GM18502 (cell line): Measurements from ENCODE around the gene PSMD3.
"Not testable (repeated sequence)": the region's sequence is repeated elsewhere in the genome, so short reads cannot be mapped to it uniquely, and the experiment has no call there.

ENCODE experiments used
- ATAC-seq: cut with Tn5 transposase; IDR thresholded peaks from one replicate; pipeline ENCODE4 v1.9.1; 2021; ENCODE audit warnings: mild to moderate bottlenecking; ENCODE audit not compliant: unreplicated experiment, poor library complexity

PSMD3 gene

DNA sequence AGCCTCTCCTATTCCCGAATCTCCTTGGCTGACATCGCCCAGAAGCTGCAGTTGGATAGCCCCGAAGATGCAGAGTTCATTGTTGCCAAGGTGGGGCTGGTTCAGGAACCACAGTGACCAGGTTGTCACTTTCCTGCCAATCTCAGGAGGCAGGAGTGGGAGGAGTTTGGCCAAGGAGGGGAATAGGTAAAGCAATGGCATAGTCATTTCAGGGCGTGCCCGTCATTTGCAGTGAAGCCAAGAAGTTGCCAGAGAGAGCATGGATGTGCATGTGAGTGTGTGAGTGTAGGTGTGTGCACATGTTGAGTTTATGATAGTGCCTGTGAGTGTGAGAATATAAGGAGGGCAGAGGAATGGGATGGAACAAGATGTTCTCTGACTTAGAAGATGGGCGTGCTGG is 14.8 kb downstream of the PSMD3 start:
- no peak for ATAC-seq

- no peak for ATAC-seq
Observed at GRCh38 chr17:39996162-39996561, 15.6 kb downstream of the PSMD3 start.

- no peak for ATAC-seq
Observed at GRCh38 chr17:39996800-39997199, 16.2 kb downstream of the PSMD3 start.

- ATAC-seq: no peak
Observed at GRCh38 chr17:39997543-39997942, 16.9 kb downstream of the PSMD3 start.

DNA sequence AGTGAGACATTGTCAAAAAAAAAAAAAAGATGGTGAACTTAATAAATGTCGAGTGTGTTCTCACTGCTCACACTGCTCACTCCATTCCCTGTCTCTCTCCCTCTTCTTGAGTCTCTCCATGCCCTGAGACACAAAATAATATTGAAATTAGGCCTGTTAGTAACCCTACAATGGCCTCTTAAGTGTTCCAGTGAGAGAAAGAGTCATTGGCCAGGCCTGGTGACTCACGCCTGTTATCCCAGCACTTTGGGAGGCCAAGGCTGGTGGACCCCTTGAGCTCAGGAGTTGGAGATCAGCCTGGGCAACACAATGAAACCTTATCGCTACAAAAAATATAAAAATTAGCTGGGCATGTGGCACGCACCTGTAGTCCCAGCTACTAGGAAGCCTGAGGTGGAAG is 18.5 kb downstream of the PSMD3 start:
- no peak for ATAC-seq

DNA sequence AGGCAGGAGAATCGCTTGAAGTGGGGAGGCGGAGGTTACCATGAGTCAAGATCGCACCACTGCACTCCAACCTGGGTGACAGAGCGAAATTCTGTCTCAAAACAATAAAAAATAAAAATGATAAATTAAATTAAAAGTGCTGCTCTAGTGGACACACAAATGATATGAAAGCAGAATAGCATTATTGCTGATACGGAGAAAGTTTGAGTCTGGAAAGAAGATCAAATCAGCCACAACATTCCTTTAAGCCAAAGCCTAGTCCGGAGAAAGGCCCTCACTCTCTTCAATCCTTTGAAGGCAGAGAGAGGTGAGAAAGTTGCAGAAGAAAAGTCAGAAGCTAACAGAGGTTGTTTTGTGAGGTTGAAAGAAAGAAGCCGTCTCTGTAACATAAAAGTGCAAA is 19.6 kb downstream of the PSMD3 start:
- no peak for ATAC-seq

- ATAC-seq: not testable (repeated sequence)
Observed at GRCh38 chr17:40001335-40001734, 20.7 kb downstream of the PSMD3 start.

GRCh38 chr17:40004072-40004471 is 23.5 kb downstream of the PSMD3 start:
- no peak for ATAC-seq

DNA sequence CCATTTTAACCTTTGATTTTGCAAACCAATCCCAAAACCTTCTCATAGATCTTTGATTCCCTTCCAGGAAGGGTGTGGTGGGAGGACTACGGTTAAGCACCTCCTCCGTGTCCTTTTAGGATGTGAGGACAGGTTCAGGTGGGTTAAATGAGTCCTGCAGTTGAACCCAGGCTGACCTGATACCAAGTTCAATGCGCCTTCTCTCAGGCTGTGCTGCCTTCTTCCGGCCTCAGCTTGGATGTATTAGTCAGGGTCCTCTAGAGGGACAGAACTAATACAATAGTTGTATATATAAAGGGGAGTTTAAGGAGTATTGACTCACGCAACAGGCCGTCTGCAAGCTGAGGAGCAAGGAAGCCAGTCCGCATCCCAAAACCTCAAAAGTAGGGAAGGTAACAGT is 24.1 kb downstream of the PSMD3 start:
- ATAC-seq: no peak

DNA sequence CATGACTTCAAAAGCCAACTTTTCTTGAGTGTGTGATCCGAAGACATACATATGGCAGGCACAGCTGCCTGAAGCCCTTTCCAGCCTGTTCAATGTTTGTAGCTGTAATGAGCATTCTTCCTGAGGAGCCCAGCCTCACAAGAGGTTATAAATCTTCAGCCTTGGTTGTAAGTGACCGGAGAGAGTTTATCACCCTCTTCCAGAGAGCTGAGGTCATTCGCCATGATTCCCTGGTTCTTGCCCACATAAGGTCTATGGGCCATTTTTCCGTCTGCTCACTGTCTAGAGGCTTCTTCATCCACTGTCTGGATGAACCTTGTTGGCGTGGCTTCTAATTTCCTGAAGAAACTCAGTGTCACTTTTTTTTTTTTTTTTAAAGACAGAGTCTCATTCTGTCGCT is 24.9 kb downstream of the PSMD3 start:
- ATAC-seq: no peak

DNA sequence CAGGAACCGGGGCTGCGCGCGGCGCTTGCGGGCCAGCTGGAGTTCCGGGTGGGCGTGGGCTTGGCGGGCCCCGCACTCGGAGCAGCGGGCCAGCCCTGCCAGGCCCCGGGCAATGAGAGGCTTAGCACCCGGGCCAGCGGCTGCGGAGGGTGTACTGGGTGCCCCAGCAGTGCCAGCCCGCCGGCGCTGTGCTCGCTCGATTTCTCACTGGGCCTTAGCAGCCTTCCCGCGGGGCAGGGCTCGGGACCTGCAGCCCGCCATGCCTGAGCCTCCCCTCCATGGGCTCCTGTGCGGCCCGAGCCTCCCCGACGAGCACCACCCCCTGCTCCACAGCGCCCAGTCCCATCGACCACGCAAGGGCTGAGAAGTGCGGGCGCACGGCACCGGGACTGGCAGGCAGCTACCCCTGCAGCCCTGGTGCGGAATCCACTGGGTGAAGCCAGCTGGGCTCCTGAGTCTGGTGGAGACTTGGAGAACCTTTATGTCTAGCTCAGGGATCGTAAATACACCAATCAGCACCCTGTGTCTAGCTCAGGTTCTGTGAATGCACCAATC is 30.4 kb downstream of the PSMD3 start:
- not testable (repeated sequence) for ATAC-seq

DNA sequence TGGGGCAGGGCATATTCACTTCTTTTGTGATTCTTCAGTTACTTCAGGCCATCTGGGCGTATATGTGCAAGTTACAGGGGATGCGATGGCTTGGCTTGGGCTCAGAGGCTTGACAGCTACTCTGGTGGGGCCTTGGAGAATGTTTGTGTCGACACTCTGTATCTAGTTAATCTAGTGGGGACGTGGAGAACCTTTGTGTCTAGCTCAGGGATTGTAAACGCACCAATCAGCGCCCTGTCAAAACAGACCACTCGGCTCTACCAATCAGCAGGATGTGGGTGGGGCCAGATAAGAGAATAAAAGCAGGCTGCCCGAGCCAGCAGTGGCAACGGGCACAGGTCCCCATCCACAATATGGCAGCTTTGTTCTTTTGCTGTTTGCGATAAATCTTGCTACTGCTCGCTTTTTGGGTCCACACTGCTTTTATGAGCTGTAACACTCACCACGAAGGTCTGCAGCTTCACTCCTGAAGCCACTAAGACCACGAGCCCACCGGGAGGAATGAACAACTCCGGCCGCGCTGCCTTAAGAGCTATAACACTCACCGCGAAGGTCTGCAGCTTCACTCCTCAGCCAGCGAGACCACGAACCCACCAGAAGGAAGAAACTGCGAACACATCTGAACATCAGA is 31.5 kb downstream of the PSMD3 start:
- ATAC-seq: not testable (repeated sequence)

- ATAC-seq: no peak
Observed at GRCh38 chr17:40014375-40014980, 33.9 kb downstream of the PSMD3 start.

DNA sequence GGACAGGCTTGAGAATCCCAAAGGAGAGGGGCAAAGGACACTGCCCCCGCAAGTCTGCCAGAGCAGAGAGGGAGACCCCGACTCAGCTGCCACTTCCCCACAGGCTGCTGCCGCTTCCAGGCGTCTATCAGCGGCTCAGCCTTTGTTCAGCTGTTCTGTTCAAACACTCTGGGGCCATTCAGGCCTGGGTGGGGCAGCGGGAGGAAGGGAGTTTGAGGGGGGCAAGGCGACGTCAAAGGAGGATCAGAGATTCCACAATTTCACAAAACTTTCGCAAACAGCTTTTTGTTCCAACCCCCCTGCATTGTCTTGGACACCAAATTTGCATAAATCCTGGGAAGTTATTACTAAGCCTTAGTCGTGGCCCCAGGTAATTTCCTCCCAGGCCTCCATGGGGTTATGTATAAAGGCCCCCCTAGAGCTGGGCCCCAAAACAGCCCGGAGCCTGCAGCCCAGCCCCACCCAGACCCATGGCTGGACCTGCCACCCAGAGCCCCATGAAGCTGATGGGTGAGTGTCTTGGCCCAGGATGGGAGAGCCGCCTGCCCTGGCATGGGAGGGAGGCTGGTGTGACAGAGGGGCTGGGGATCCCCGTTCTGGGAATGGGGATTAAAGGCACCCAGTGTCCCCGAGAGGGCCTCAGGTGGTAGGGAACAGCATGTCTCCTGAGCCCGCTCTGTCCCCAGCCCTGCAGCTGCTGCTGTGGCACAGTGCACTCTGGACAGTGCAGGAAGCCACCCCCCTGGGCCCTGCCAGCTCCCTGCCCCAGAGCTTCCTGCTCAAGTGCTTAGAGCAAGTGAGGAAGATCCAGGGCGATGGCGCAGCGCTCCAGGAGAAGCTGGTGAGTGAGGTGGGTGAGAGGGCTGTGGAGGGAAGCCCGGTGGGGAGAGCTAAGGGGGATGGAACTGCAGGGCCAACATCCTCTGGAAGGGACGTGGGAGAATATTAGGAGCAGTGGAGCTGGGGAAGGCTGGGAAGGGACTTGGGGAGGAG is 34.7 kb downstream of the PSMD3 start, which contains the start of gene CSF3:
CSF3 (plus strand) TSS at position 436 of the 993 bp plus-strand sequence; CDS start at position 471, 35 bp downstream.
- ATAC-seq: no peak

GRCh38 chr17:40015998-40016985 is 35.7 kb downstream of the PSMD3 start:
- ATAC-seq: no peak

DNA sequence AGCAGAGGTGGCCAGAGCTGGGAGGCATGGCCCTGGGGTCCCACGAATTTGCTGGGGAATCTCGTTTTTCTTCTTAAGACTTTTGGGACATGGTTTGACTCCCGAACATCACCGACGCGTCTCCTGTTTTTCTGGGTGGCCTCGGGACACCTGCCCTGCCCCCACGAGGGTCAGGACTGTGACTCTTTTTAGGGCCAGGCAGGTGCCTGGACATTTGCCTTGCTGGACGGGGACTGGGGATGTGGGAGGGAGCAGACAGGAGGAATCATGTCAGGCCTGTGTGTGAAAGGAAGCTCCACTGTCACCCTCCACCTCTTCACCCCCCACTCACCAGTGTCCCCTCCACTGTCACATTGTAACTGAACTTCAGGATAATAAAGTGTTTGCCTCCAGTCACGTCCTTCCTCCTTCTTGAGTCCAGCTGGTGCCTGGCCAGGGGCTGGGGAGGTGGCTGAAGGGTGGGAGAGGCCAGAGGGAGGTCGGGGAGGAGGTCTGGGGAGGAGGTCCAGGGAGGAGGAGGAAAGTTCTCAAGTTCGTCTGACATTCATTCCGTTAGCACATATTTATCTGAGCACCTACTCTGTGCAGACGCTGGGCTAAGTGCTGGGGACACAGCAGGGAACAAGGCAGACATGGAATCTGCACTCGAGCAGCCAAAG is 36.9 kb downstream of the PSMD3 start:
- no peak for ATAC-seq

DNA sequence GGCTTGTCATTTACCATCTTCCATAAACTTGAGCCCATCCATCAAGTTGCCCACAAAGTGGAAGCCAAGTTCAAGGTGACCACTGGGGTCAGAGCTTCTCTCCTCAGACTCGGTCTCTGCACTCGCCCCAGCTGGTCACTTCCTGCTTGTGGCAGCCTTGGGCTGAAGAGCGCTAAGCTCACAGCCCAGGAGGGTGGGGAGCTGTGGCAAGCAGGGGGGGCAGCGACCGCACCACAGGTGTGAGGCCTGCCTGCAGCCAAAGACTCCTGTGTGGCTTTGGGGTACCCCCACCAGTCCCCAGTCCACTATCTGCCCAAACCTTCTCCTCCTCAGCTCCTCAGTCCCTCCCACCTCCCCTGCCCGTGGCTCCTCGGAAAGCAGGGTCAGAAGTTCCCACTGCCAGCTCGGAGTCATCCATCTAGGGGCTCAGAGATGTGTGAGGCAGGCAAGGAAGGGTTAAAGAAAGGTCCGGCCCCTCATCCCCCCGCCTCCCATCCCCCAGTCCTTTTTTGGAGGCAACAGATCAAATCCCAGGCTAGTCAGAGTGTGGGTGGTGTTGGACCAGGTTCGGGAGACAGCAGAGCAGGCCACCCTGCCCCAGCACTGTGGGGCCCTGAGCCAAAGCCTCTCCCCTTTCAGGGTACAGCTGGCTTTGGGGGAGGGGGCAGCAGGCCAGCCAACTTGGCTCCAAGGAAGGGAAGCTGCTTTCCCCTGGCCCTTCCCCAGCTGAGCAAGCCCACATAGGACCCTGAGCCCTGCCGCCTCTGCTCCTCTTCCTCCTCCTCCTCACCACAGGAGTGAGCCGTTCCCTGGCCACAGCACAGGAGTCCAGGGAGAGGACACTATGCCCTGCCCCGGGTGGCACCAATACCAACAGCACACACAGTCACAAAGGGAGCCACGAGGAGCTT is 37.9 kb downstream of the PSMD3 start:
- no peak for ATAC-seq
